BLaER1 treated with 17β-estradiol and CSF1 and Interleukin-3, amounts not matched to agents 10 nM and 100 nM (cell line): ENCODE results near the gene TLN1.

Source experiments
- H3K27ac ChIP-seq, 11 experiments: shearing (Covaris generic); formaldehyde crosslinking; 2 replicates each; pipeline ENCODE4 v1.8.1; 2022
- H3K27me3 ChIP-seq, 11 experiments: shearing (Covaris generic); formaldehyde crosslinking; 2 replicates each; pipeline ENCODE4 v1.8.1; 2022
- H3K36me3 ChIP-seq, 11 experiments: shearing (Covaris generic); formaldehyde crosslinking; 2 replicates each; pipeline ENCODE4 v1.8.1; 2022
- H3K4me1 ChIP-seq, 10 experiments: shearing (Covaris generic); formaldehyde crosslinking; 2 replicates each; pipeline ENCODE4 v1.8.1; 2022
- H3K4me2 ChIP-seq, 11 experiments: shearing (Covaris generic); formaldehyde crosslinking; 2 replicates each; pipeline ENCODE4 v1.8.1; 2022
- H3K4me3 ChIP-seq, 10 experiments: shearing (Covaris generic); formaldehyde crosslinking; 2 replicates each; pipeline ENCODE4 v1.8.1; 2022
- H3K9ac ChIP-seq, 11 experiments: shearing (Covaris generic); formaldehyde crosslinking; 2 replicates each; pipeline ENCODE4 v1.8.1; 2022
- H3K9me3 ChIP-seq, 11 experiments: shearing (Covaris generic); formaldehyde crosslinking; replicated peaks in 1 of 11; 2 replicates each; pipeline ENCODE4 v1.8.1; 2022
- H4K20me1 ChIP-seq, 11 experiments: shearing (Covaris generic); formaldehyde crosslinking; 2 replicates each; pipeline ENCODE4 v1.8.1; 2022
- Cebpa-rat ChIP-seq, 11 experiments: shearing (Covaris generic); IDR thresholded peaks; 2 replicates each; pipeline ENCODE4 v1.8.1; 2022

The TLN1 gene

GRCh38 chr9:35769763-35770162 is 37.8 kb upstream of the TLN1 start:
- no peak overlapping the region for H3K4me3 ChIP-seq
- no peaks in the 10 kb centered on the region for H3K9me3 ChIP-seq
- no peak overlapping the region for H3K9ac ChIP-seq
- no peaks in the 10 kb centered on the region for H4K20me1 ChIP-seq
- no peaks in the 10 kb centered on the region for H3K36me3 ChIP-seq
- H3K4me2 ChIP-seq = no peak overlapping the region
- peaks cover 0 to under 1% (median 0%) of the 10 kb centered on the region in 10 experiments; a peak in 2 of 20 replicates for H3K4me1 ChIP-seq
- no peak for TF ChIP-seq Cebpa-rat (IDR thresholded peaks at IDR 0.05)
- H3K27me3 ChIP-seq = no peaks in the 10 kb centered on the region
- no peak overlapping the region for H3K27ac ChIP-seq

GRCh38 chr9:35767458-35767857 is 35.5 kb upstream of the TLN1 start:
- Histone ChIP-seq H3K27ac (no peak overlapping the region), H4K20me1 (no peaks in the 10 kb centered on the region), H3K9me3 (0 out of 22 replicates have a peak, but pooled peaks cover 0 to 4% (median 0%) of the 10 kb centered on the region in 11 experiments), H3K4me1 (peaks cover 0 to 5% (median 0%) of the 10 kb centered on the region in 10 experiments; a peak in 1 of 20 replicates), H3K4me3 (no peak overlapping the region), H3K27me3 (no peaks in the 10 kb centered on the region), H3K36me3 (no peaks in the 10 kb centered on the region), H3K4me2 (no peak overlapping the region), H3K9ac (no peak overlapping the region)
- TF ChIP-seq Cebpa-rat (IDR thresholded peaks at IDR 0.05) = no peak

GRCh38 chr9:35766997-35767396 is 35.0 kb upstream of the TLN1 start:
- Histone ChIP-seq H3K9ac (no peak overlapping the region), H3K36me3 (no peaks in the 10 kb centered on the region), H3K27ac (no peak overlapping the region), H3K4me2 (no peak overlapping the region), H3K9me3 (0 out of 22 replicates have a peak, but pooled peaks cover 0 to 4% (median 0%) of the 10 kb centered on the region in 11 experiments), H3K27me3 (no peaks in the 10 kb centered on the region), H3K4me1 (peaks cover 0 to 7% (median 0%) of the 10 kb centered on the region in 10 experiments; a peak in 3 of 20 replicates), H3K4me3 (no peak overlapping the region), H4K20me1 (no peaks in the 10 kb centered on the region)
- TF ChIP-seq Cebpa-rat (IDR thresholded peaks at IDR 0.05) = no peak

GRCh38 chr9:35763803-35764202 is 31.8 kb upstream of the TLN1 start:
- Histone ChIP-seq H3K4me1 (peaks cover 16 to 38% (median 27%) of the 10 kb centered on the region in 10 experiments), H3K9ac (no peak overlapping the region), H4K20me1 (no peaks in the 10 kb centered on the region), H3K27me3 (no peaks in the 10 kb centered on the region), H3K4me3 (no peak overlapping the region), H3K36me3 (no peaks in the 10 kb centered on the region), H3K27ac (no peak overlapping the region), H3K4me2 (no peak overlapping the region), H3K9me3 (0 out of 22 replicates have a peak, but pooled peaks cover 0 to 4% (median 0%) of the 10 kb centered on the region in 11 experiments)
- no peak for TF ChIP-seq Cebpa-rat (IDR thresholded peaks at IDR 0.05)

DNA sequence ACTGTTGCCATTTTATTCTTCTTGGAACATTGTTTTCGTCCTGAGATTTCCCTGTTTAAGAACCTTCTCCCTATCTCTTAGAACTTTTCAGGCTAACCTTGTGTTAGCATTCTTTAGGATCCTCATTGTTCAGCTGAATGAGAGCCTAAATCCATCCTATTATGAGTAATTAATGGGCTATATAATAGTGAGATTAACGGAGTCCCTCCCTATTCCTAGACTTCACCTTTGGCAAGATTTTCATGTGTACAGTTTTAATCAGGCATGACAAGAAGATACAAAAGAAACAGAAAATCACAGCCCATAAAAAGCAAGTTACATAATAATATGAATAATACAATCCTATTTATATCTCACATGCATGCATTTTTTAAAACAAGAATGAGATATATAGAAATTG is 31.2 kb upstream of the TLN1 start:
- no peak for TF ChIP-seq Cebpa-rat (IDR thresholded peaks at IDR 0.05)
- no peaks in the 10 kb centered on the region for H3K36me3 ChIP-seq
- no peak overlapping the region for H3K4me2 ChIP-seq
- H4K20me1 ChIP-seq = no peaks in the 10 kb centered on the region
- H3K9ac ChIP-seq = no peak overlapping the region
- 0 out of 22 replicates have a peak, but pooled peaks cover 0 to 4% (median 0%) of the 10 kb centered on the region in 11 experiments for H3K9me3 ChIP-seq
- H3K27ac ChIP-seq = no peak overlapping the region
- H3K27me3 ChIP-seq = no peaks in the 10 kb centered on the region
- H3K4me1 ChIP-seq = peaks cover 23 to 44% (median 33%) of the 10 kb centered on the region in 10 experiments
- H3K4me3 ChIP-seq = no peak overlapping the region

GRCh38 chr9:35760651-35761050 is 28.7 kb upstream of the TLN1 start:
- peaks cover 0 to 7% (median 0%) of the 10 kb centered on the region in 11 experiments; a peak in 1 of 22 replicates for H4K20me1 ChIP-seq
- peak overlapping the region; percentile 41 to 99 (median 79) for H3K4me2 ChIP-seq
- H3K36me3 ChIP-seq = no peaks in the 10 kb centered on the region
- no peak overlapping the region; a peak in 1 of 22 replicates for H3K9ac ChIP-seq
- H3K9me3 ChIP-seq = 0 out of 22 replicates have a peak, but pooled peaks cover 0 to 4% (median 0%) of the 10 kb centered on the region in 11 experiments
- TF ChIP-seq Cebpa-rat (IDR thresholded peaks at IDR 0.05) = no peak
- peak overlapping the region in 3 of 11 experiments; percentile 14 to 51 (median 40); a peak in 3 of 22 replicates for H3K27ac ChIP-seq
- no peaks in the 10 kb centered on the region for H3K27me3 ChIP-seq
- H3K4me1 ChIP-seq = peaks cover 48 to 69% (median 59%) of the 10 kb centered on the region in 10 experiments
- H3K4me3 ChIP-seq = peak overlapping the region in 1 of 10 experiments; percentile 5; a peak in 1 of 20 replicates

- Histone ChIP-seq H3K9ac (no peak overlapping the region), H3K4me3 (no peak overlapping the region), H3K9me3 (0 out of 22 replicates have a peak, but pooled peaks cover 0 to 4% (median 0%) of the 10 kb centered on the region in 11 experiments), H3K4me2 (peak overlapping the region in 10 of 11 experiments; percentile 41 to 99 (median 93); a peak in 17 of 22 replicates), H4K20me1 (peaks cover 0 to 7% (median 0%) of the 10 kb centered on the region in 11 experiments; a peak in 1 of 22 replicates), H3K4me1 (peaks cover 50 to 75% (median 67%) of the 10 kb centered on the region in 10 experiments), H3K36me3 (peaks cover 0 to 7% (median 0%) of the 10 kb centered on the region in 11 experiments; a peak in 8 of 22 replicates), H3K27me3 (no peaks in the 10 kb centered on the region), H3K27ac (no peak overlapping the region)
- TF ChIP-seq Cebpa-rat (IDR thresholded peaks at IDR 0.05) = no peak
These were observed 27.8 kb upstream of the TLN1 start for GRCh38 chr9:35759795-35760194.

DNA sequence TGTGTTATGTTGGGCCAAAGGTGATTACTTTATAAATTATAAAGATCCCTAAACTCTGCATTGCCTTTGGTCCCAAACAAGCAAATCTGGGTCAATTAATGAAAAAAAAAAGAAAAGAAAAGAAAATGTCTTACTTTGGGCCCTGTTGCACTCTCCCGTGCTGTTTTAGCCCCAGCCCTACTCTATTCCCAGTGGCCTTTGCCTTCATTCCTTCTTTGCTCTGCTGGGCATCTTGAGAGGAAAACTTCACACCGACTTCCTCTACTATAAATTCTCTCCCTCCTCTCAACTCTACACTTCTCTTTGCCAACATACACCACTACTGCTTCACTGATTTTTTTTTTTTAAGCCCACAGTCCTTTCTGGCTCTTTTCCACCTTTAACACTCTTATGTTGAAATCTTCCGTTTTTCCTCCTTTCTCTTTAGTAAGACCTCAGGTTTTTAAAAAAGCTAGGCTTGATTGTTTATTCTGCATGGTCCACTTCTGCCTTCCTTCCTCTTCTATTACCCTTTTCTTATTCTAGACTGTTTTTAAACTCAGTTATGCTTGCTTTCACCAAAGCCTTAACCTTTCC is 26.6 kb upstream of the TLN1 start:
- Histone ChIP-seq H3K9me3 (no peaks in the 10 kb centered on the region), H3K27me3 (no peaks in the 10 kb centered on the region), H3K4me2 (peak overlapping the region; percentile 40 to 100 (median 96)), H3K27ac (peak overlapping the region in 7 of 11 experiments; percentile 22 to 81 (median 77); a peak in 11 of 22 replicates), H4K20me1 (peaks cover 0 to 7% (median 0%) of the 10 kb centered on the region in 11 experiments; a peak in 1 of 22 replicates), H3K9ac (peak overlapping the region in 3 of 11 experiments; percentile 3 to 81 (median 29); a peak in 3 of 22 replicates), H3K4me1 (peaks cover 50 to 79% (median 73%) of the 10 kb centered on the region in 10 experiments), H3K36me3 (peaks cover 3 to 17% (median 10%) of the 10 kb centered on the region in 11 experiments; a peak in 19 of 22 replicates), H3K4me3 (no peak overlapping the region)
- no peak for TF ChIP-seq Cebpa-rat (IDR thresholded peaks at IDR 0.05)

DNA sequence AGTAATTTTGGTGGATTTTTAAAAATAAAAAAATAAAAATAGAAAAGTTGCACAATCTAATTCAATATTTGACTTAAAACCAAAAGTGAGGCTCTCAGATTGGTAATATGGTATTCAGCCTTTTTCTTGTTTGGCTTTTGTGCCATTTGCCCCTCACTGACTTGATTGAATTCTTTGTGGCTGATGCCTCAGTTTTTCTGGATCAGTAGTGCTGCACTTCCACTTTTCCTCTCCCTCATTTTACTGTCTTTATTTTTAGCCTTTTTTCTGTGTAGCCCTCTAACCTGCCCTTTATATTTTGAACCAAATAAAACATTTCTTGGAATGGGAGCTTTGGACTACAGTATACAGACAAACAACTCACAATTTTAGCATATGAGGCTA is 25.9 kb upstream of the TLN1 start:
- Histone ChIP-seq H3K4me1 (peaks cover 50 to 79% (median 73%) of the 10 kb centered on the region in 10 experiments), H4K20me1 (peaks cover 0 to 7% (median 0%) of the 10 kb centered on the region in 11 experiments; a peak in 1 of 22 replicates), H3K4me2 (peak overlapping the region; percentile 91 to 100 (median 97); a peak in 21 of 22 replicates), H3K9ac (peak overlapping the region in 2 of 11 experiments; percentile 69 to 81; a peak in 4 of 22 replicates), H3K4me3 (peak overlapping the region in 3 of 10 experiments; percentile 59 to 62 (median 61); a peak in 2 of 20 replicates), H3K36me3 (peaks cover 10 to 24% (median 16%) of the 10 kb centered on the region in 11 experiments; a peak in 20 of 22 replicates), H3K27me3 (no peaks in the 10 kb centered on the region), H3K9me3 (no peaks in the 10 kb centered on the region), H3K27ac (peak overlapping the region in 7 of 11 experiments; percentile 57 to 81 (median 77); a peak in 13 of 22 replicates)
- peak in 2 of 11 experiments; percentile 10 to 53; a peak in 1 of 22 replicates for TF ChIP-seq Cebpa-rat (IDR thresholded peaks at IDR 0.05)
